A673 (cell line): ENCODE measurements around the gene SHC3.

ENCODE experiments used
- CTCF ChIP-seq: fragments of 300-800, 200-600 bp; sonication (generic); conservative IDR thresholded peaks from 2 replicates; pipeline ENCODE4 v1.5.1; 2017; ENCODE audit warnings: low read depth, mild to moderate bottlenecking, antibody characterized with exemption, low read length, moderate library complexity, mixed read lengths
- EZH2 ChIP-seq: fragments of 200-600 bp; sonication (generic); IDR thresholded peaks from 2 replicates; pipeline ENCODE4 v1.6.1; 2017; ENCODE audit warnings: borderline replicate concordance, low read depth, mild to moderate bottlenecking, mixed read lengths, antibody characterized with exemption, low read length; ENCODE audit not compliant: poor library complexity, severe bottlenecking

- TF ChIP-seq CTCF (no peak), EZH2 (no peak)
Observed at GRCh38 chr9:88996046-88996920, 182.3 kb downstream of the SHC3 start.
